NCI-H460 (cell line): ENCODE data around the gene KCTD21. TPM values are rescaled to one million over a fixed set of nuclear protein-coding genes. Genes with fewer than 3 reads are reported as not detected.

Experiments
- DNase-seq: peaks from one replicate; pipeline ENCODE4 v3.0.0-alpha.2; 2016; ENCODE audit warnings: low read depth; ENCODE audit errors: extremely low read depth
- small RNA-seq, 2 experiments: library from RNA; depleted of rRNA; stranded (forward); fragments of <200 nt; gene quantifications; one replicate each; pipeline ENCODE3, GENCODE V24; 2014
- total RNA-seq: library from RNA; depleted of rRNA; stranded (reverse); fragments of >200 nt; shearing (Covaris generic); gene quantifications from 2 replicates; pipeline ENCODE4 v1.2.3, GENCODE V29; 2014; rRNA removed

KCTD21 gene
- total RNA-seq, 1 experiment from 2014 or later = 4.1 TPM

- DNase-seq = no peak
Observed at GRCh38 chr11:78147807-78148206, 40.6 kb downstream of the KCTD21 start.

GRCh38 chr11:78145511-78146025 is 42.9 kb downstream of the KCTD21 start:
- no peak for DNase-seq

- DNase-seq = no peak
Observed at GRCh38 chr11:78140392-78141077, 47.9 kb downstream of the KCTD21 start.

- DNase-seq = peak; percentile 84
Observed at GRCh38 chr11:78139422-78140391, 48.7 kb downstream of the KCTD21 start, which contains the start of gene ALG8. ALG8 (minus strand) TSS chr11:78139626; CDS start chr11:78139588, 38 bp downstream.

- DNase-seq = peak; percentile 3
Observed at GRCh38 chr11:78138694-78139421, 49.6 kb downstream of the KCTD21 start.

- no peak for DNase-seq
Observed at GRCh38 chr11:78138291-78138690, 50.1 kb downstream of the KCTD21 start.

- DNase-seq = no peak
Observed at GRCh38 chr11:78132475-78132874, 56.0 kb downstream of the KCTD21 start.

GRCh38 chr11:78131956-78132355 is 56.5 kb downstream of the KCTD21 start:
- no peak for DNase-seq

GRCh38 chr11:78127403-78127802 is 61.0 kb downstream of the KCTD21 start:
- no peak for DNase-seq

Small RNAs within 50 kb of the gene (small RNA-seq; reads per million reads assigned to genes)
- gene RNU6-126P = 0 reads per million in 2 experiments

Other genes starting within 250 kb of the KCTD21 start
- gene INTS4, start 194.0 kb downstream of the KCTD21 start, total RNA-seq = 17.6 and 27.2 TPM in 2 replicates
- 0.66 and 0.82 TPM in 2 replicates for gene KCTD14, start 165.3 kb downstream of the KCTD21 start, total RNA-seq
- gene THRSP, start 124.8 kb downstream of the KCTD21 start, total RNA-seq = not detected in 2 replicates
- gene NDUFC2, start 108.8 kb downstream of the KCTD21 start, total RNA-seq = 89.6 and 107 TPM in 2 replicates
- gene ALG8, start 49.0 kb downstream of the KCTD21 start, total RNA-seq = 55.2 and 55.9 TPM in 2 replicates
- 3.3 and 3.8 TPM in 2 replicates for gene USP35, start 293 bp upstream of the KCTD21 start, total RNA-seq
- 2.5 and 2.6 TPM in 2 replicates for gene GAB2, start 229.2 kb upstream of the KCTD21 start, total RNA-seq